ENCODE data around the gene ZFP36L1. TPM values are rescaled to one million over a fixed set of nuclear protein-coding genes. Genes with fewer than 3 reads are reported as not detected.
A peak's percentile ranks its signal among the peaks of the same experiment; 100 is the strongest.

ZFP36L1 gene
- total and polyA plus RNA-seq, 2 of the 13 experiments (the other 11 are each of a cell fraction or from before 2014, with no cell fraction given): 7.4 to 10.2 TPM

DNA sequence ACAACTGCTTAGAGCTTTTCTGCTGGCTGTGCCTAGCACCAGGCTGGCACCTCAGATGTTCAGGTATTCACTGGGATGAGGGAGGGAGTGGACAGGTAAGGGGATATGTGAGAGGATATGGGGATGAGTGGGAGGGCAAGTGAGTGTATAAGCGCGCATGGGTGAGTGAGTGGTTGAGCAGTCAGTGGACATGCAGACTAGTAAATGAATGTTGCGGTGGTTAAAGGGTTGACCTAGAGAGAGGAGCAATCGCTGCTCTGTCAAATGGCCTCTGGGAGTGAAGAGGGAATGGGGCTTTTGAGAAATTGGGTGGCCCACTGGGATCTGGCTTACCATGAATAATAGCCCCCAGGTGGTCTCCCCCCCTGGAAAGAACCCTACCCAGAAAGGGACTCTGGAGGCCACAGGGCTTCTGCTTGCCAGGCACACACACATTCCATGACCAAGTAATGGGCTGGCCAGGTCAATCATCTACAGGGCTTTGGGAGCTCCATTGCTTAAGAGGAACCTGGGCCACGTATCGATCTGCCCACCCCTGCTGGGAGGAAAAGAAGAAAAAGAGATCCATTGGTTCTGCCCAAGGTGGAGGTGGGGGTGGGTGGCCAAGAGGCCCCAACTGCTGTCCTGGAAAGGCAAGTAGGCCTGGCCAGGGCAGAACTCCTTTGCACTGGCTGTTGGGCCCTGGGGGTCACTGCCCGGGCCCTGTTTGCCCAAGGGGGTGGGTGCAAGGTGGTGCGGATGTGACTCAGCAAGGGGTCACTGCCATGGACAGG is 30.8 kb upstream of the ZFP36L1 start (continued):
- TF ChIP-seq SMAD3 (CRISPR knock-in tag; IDR thresholded peaks at IDR 0.05) (0 out of 2 replicates have a peak, but pooled peaks have one; percentile 64), RBFOX2 (IDR thresholded peaks at IDR 0.05; ENCODE audit: low read depth, low read length) (0 out of 2 replicates have a peak, but pooled peaks have one; percentile 11), MYC (CRISPR knock-in tag; IDR thresholded peaks at IDR 0.05; ENCODE audit: borderline replicate concordance) (peak; percentile 59; the same call in 1 of the 2 replicates), RFXAP (CRISPR knock-in tag; IDR thresholded peaks at IDR 0.05; ENCODE audit: borderline replicate concordance) (0 out of 2 replicates have a peak, but pooled peaks have one; percentile 49), HNRNPL (IDR thresholded peaks at IDR 0.05; ENCODE audit: low read depth, low read length) (peak; percentile 88), FOXK1 (CRISPR knock-in tag; IDR thresholded peaks at IDR 0.05; ENCODE audit: borderline replicate concordance, low read depth) (peak; percentile 28; the same call in 1 of the 2 replicates), ZBTB7A (CRISPR knock-in tag; IDR thresholded peaks at IDR 0.05) (0 out of 2 replicates have a peak, but pooled peaks have one; percentile 90), BORCS8-MEF2B (CRISPR knock-in tag; IDR thresholded peaks at IDR 0.05) (peak; percentile 9; the same call in 1 of the 2 replicates), SALL1 (CRISPR knock-in tag; IDR thresholded peaks at IDR 0.05) (peak; percentile 70), ZNF451 (CRISPR knock-in tag; IDR thresholded peaks at IDR 0.05) (peak; percentile 55; the same call in 1 of the 2 replicates), GATAD2A (CRISPR knock-in tag; IDR thresholded peaks at IDR 0.05) (peak; percentile 84), NR2F1 (CRISPR knock-in tag; IDR thresholded peaks at IDR 0.05) (peak; percentile 74 to 91; a peak in 3 of 4 replicates), CEBPG (CRISPR knock-in tag; IDR thresholded peaks at IDR 0.05) (peak; percentile 80)
- TF ChIP-seq, protein P1, sequence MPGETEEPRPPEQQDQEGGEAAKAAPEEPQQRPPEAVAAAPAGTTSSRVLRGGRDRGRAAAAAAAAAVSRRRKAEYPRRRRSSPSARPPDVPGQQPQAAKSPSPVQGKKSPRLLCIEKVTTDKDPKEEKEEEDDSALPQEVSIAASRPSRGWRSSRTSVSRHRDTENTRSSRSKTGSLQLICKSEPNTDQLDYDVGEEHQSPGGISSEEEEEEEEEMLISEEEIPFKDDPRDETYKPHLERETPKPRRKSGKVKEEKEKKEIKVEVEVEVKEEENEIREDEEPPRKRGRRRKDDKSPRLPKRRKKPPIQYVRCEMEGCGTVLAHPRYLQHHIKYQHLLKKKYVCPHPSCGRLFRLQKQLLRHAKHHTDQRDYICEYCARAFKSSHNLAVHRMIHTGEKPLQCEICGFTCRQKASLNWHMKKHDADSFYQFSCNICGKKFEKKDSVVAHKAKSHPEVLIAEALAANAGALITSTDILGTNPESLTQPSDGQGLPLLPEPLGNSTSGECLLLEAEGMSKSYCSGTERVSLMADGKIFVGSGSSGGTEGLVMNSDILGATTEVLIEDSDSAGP (CRISPR knock-in tag; IDR thresholded peaks at IDR 0.05; ENCODE audit: borderline replicate concordance): 0 out of 2 replicates have a peak, but pooled peaks have one; percentile 34
- TF ChIP-seq, protein P2, sequence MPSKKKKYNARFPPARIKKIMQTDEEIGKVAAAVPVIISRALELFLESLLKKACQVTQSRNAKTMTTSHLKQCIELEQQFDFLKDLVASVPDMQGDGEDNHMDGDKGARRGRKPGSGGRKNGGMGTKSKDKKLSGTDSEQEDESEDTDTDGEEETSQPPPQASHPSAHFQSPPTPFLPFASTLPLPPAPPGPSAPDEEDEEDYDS (CRISPR knock-in tag; IDR thresholded peaks at IDR 0.05): peak; percentile 53
- TF ChIP-seq, protein P3, sequence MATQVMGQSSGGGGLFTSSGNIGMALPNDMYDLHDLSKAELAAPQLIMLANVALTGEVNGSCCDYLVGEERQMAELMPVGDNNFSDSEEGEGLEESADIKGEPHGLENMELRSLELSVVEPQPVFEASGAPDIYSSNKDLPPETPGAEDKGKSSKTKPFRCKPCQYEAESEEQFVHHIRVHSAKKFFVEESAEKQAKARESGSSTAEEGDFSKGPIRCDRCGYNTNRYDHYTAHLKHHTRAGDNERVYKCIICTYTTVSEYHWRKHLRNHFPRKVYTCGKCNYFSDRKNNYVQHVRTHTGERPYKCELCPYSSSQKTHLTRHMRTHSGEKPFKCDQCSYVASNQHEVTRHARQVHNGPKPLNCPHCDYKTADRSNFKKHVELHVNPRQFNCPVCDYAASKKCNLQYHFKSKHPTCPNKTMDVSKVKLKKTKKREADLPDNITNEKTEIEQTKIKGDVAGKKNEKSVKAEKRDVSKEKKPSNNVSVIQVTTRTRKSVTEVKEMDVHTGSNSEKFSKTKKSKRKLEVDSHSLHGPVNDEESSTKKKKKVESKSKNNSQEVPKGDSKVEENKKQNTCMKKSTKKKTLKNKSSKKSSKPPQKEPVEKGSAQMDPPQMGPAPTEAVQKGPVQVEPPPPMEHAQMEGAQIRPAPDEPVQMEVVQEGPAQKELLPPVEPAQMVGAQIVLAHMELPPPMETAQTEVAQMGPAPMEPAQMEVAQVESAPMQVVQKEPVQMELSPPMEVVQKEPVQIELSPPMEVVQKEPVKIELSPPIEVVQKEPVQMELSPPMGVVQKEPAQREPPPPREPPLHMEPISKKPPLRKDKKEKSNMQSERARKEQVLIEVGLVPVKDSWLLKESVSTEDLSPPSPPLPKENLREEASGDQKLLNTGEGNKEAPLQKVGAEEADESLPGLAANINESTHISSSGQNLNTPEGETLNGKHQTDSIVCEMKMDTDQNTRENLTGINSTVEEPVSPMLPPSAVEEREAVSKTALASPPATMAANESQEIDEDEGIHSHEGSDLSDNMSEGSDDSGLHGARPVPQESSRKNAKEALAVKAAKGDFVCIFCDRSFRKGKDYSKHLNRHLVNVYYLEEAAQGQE (IDR thresholded peaks at IDR 0.05; ENCODE audit: borderline replicate concordance in 1 of 2, low read depth in 1 of 2, low read length in 2 of 2): 0 out of 4 replicates have a peak, but pooled peaks of 1 of the 2 experiments have one; percentile 19
- TF ChIP-seq, protein P4, sequence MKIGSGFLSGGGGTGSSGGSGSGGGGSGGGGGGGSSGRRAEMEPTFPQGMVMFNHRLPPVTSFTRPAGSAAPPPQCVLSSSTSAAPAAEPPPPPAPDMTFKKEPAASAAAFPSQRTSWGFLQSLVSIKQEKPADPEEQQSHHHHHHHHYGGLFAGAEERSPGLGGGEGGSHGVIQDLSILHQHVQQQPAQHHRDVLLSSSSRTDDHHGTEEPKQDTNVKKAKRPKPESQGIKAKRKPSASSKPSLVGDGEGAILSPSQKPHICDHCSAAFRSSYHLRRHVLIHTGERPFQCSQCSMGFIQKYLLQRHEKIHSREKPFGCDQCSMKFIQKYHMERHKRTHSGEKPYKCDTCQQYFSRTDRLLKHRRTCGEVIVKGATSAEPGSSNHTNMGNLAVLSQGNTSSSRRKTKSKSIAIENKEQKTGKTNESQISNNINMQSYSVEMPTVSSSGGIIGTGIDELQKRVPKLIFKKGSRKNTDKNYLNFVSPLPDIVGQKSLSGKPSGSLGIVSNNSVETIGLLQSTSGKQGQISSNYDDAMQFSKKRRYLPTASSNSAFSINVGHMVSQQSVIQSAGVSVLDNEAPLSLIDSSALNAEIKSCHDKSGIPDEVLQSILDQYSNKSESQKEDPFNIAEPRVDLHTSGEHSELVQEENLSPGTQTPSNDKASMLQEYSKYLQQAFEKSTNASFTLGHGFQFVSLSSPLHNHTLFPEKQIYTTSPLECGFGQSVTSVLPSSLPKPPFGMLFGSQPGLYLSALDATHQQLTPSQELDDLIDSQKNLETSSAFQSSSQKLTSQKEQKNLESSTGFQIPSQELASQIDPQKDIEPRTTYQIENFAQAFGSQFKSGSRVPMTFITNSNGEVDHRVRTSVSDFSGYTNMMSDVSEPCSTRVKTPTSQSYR (CRISPR knock-in tag; IDR thresholded peaks at IDR 0.05; ENCODE audit: borderline replicate concordance): peak; percentile 80; the same call in 1 of the 2 replicates
- TF ChIP-seq, protein P5, sequence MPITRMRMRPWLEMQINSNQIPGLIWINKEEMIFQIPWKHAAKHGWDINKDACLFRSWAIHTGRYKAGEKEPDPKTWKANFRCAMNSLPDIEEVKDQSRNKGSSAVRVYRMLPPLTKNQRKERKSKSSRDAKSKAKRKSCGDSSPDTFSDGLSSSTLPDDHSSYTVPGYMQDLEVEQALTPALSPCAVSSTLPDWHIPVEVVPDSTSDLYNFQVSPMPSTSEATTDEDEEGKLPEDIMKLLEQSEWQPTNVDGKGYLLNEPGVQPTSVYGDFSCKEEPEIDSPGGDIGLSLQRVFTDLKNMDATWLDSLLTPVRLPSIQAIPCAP (CRISPR knock-in tag; IDR thresholded peaks at IDR 0.05; ENCODE audit: low read depth): no peak

Data from HepG2 (cell line).